GM23248 (cell line): ENCODE measurements around the gene CACHD1. TPM values are rescaled to one million over a fixed set of nuclear protein-coding genes. Genes with fewer than 3 reads are reported as not detected.

Experiments
- DNase-seq: peaks from one replicate; pipeline ENCODE4 v3.0.0-alpha.2; 2015
- H2AFZ ChIP-seq: fragments of 200-600 bp; sonication (generic); 2 replicates; pipeline ENCODE4 v1.6.1; 2016; ENCODE audit warnings: antibody characterized with exemption
- H3F3A ChIP-seq: fragments of 200-600 bp; sonication (generic); 2 replicates; pipeline ENCODE4 v1.6.1; 2016; ENCODE audit warnings: mild to moderate bottlenecking, antibody characterized with exemption, mixed run types; ENCODE audit not compliant: insufficient read depth
- H3K27ac ChIP-seq: fragments of 200-600 bp; sonication (generic); 2 replicates; pipeline ENCODE4 v1.5.1; 2016; ENCODE audit warnings: mild to moderate bottlenecking
- H3K27me3 ChIP-seq: fragments of 200-600 bp; sonication (generic); replicated peaks from 2 replicates; pipeline ENCODE4 v1.6.1; 2016; ENCODE audit warnings: mild to moderate bottlenecking; ENCODE audit not compliant: insufficient read depth
- H3K36me3 ChIP-seq: fragments of 200-600 bp; sonication (generic); 2 replicates; pipeline ENCODE4 v1.6.1; 2016; ENCODE audit warnings: low read depth, mild to moderate bottlenecking
- H3K4me1 ChIP-seq: fragments of 200-600 bp; sonication (generic); 2 replicates; pipeline ENCODE4 v1.6.1; 2016; ENCODE audit warnings: mild to moderate bottlenecking; ENCODE audit not compliant: insufficient read depth
- H3K4me2 ChIP-seq: fragments of 200-600 bp; sonication (generic); one replicate; pipeline ENCODE4 v1.6.1; 2016; ENCODE audit warnings: mild to moderate bottlenecking; ENCODE audit not compliant: unreplicated experiment
- H3K4me3 ChIP-seq: fragments of 200-600 bp; sonication (generic); 2 replicates; pipeline ENCODE4 v1.5.1; 2016; ENCODE audit warnings: mild to moderate bottlenecking
- H3K79me2 ChIP-seq: fragments of 200-600 bp; sonication (generic); 2 replicates; pipeline ENCODE4 v1.6.1; 2016; ENCODE audit warnings: mild to moderate bottlenecking; ENCODE audit not compliant: insufficient read depth
- H3K9ac ChIP-seq: fragments of 200-600 bp; sonication (generic); 2 replicates; pipeline ENCODE4 v1.6.1; 2016; ENCODE audit warnings: mild to moderate bottlenecking
- H3K9me2 ChIP-seq: fragments of 200-600 bp; sonication (generic); 2 replicates; pipeline ENCODE4 v1.6.1; 2016; ENCODE audit warnings: mixed run types, mild to moderate bottlenecking, moderate library complexity; ENCODE audit not compliant: insufficient read depth
- H3K9me3 ChIP-seq: fragments of 200-600 bp; sonication (generic); one replicate; pipeline ENCODE4 v1.6.1; 2017; ENCODE audit warnings: low read depth
- H4K20me1 ChIP-seq: fragments of 200-600 bp; sonication (generic); 2 replicates; pipeline ENCODE4 v1.6.0; 2016; ENCODE audit not compliant: insufficient read depth
- EZH2 ChIP-seq: fragments of 200-600 bp; sonication (generic); IDR thresholded peaks from 2 replicates; pipeline ENCODE4 v1.6.1; 2018; ENCODE audit warnings: antibody characterized with exemption, mild to moderate bottlenecking; ENCODE audit not compliant: insufficient read depth, poor library complexity, severe bottlenecking
- EZH2phosphoT487 ChIP-seq: fragments of 200-600 bp; sonication (generic); IDR thresholded peaks from 2 replicates; pipeline ENCODE4 v1.6.1; 2018; ENCODE audit warnings: antibody characterized with exemption, moderate library complexity, mild to moderate bottlenecking, low read depth; ENCODE audit not compliant: insufficient read depth
- WGBS, 2 experiments: methylation state at CpG; one replicate each; pipeline ENCODE4 v1.1.6; 2015 to 2017; ENCODE audit warnings: low lambda C conversion rate in 2 of 2, low coverage in 1 of 2; ENCODE audit errors: missing lambda C conversion rate in 2 of 2; 5-methylcytosine and 5-hydroxymethylcytosine counted together
- in situ Hi-C: fragments of 300-500 bp; cut with MboI; formaldehyde crosslinking; loops from 2 replicates; pipeline ENCODE4 v1.15.0; 2020
- polyA plus RNA-seq: library from polyadenylated mRNA; unstranded; fragments of >200 nt; fragmentation: Nextera tagmentation; extraction: Ambion mirVana; gene quantifications from 2 replicates; pipeline ENCODE4 v1.2.1, GENCODE V29; 2016
- total RNA-seq: library from RNA; depleted of rRNA; stranded (reverse); fragments of >200 nt; shearing (Covaris generic); gene quantifications from 2 replicates; pipeline ENCODE4 v1.2.3, GENCODE V29; 2014

Gene CACHD1
- total and polyA plus RNA-seq, 2 experiments from 2014 or later = 1.9 to 9.3 TPM

DNA sequence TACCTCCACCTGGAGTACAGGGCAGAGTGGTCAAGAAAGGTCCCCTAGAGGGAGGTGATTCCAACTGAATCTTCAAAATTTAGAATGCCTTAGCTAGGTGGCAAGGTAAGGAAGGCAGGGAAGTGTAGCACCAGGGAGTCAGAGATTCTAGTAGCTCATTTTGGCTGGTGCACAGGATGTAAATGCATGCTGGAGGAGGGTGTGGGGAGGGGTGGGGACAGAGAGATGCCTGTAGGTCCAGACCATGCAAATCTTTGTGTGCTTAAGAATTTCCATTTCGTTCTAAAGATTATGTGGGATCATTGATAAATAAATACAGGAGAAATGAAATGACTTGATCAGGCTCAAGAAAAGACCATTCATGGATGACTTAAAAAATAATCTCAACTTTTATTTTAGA is 11.0 kb upstream of the CACHD1 start:
- TF ChIP-seq EZH2phosphoT487 (no peak), EZH2 (no peak)
- Histone ChIP-seq H3K36me3 (no peaks in the 10 kb centered on the region), H3K79me2 (no peaks in the 10 kb centered on the region), H3K9me2 (no peaks in the 10 kb centered on the region), H4K20me1 (no peaks in the 10 kb centered on the region), H3K4me3 (no peak overlapping the region), H3K9ac (no peak overlapping the region), H3K9me3 (no peaks in the 10 kb centered on the region), H3K27ac (no peak overlapping the region), H3K4me2 (no peak overlapping the region), H2AFZ (no peak overlapping the region), H3K4me1 (no peaks in the 10 kb centered on the region), H3K27me3 (no peaks in the 10 kb centered on the region), H3F3A (no peaks in the 10 kb centered on the region)
- in situ Hi-C loops = no loop called here
- 69 to 74% methylated on average over 1 of the region's 1 CpG for WGBS, 2 experiments
- DNase-seq = no peak

DNA sequence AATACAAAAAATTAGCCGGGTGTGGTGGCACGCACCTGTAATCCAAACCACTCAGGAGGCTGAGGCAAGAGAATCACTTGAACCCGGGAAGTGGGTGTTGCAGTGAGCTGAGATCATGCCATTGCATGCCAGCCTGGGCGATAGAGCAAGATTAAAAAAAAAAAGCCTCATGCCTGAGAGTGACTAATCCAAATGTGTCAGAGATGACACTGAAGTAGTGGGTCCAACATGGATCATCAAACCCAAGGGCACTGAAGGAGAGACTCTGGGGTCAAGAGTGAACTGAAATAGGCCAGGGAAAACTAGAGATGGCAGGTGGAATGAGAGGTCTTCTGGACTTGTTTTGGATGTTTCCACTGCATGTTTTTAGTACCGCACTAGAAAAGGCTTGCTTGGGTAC is 10.2 kb upstream of the CACHD1 start:
- Histone ChIP-seq H3K36me3 (no peaks in the 10 kb centered on the region), H3K9ac (no peak overlapping the region), H3K4me2 (no peak overlapping the region), H3K9me2 (no peaks in the 10 kb centered on the region), H3K79me2 (no peaks in the 10 kb centered on the region), H3K9me3 (no peaks in the 10 kb centered on the region), H3K27me3 (no peaks in the 10 kb centered on the region), H2AFZ (no peak overlapping the region), H3K27ac (no peak overlapping the region), H4K20me1 (no peaks in the 10 kb centered on the region), H3K4me3 (no peak overlapping the region), H3F3A (no peaks in the 10 kb centered on the region), H3K4me1 (no peaks in the 10 kb centered on the region)
- in situ Hi-C loops = no loop called here
- TF ChIP-seq EZH2phosphoT487 (no peak), EZH2 (no peak)
- peak; percentile 44 for DNase-seq
- WGBS, 2 experiments = 55 to 57% methylated on average over 5 of the region's 5 CpGs

GRCh38 chr1:64466033-64466432 is 3.9 kb upstream of the CACHD1 start:
- in situ Hi-C loops = no loop called here
- DNase-seq = no peak
- no peak overlapping the region for H2AFZ ChIP-seq
- H3K9me3 ChIP-seq = no peaks in the 10 kb centered on the region
- 67 to 69% methylated on average over 7 of the region's 7 CpGs for WGBS, 2 experiments
- TF ChIP-seq EZH2phosphoT487 (no peak), EZH2 (no peak)
- no peaks in the 10 kb centered on the region for H3K9me2 ChIP-seq
- H3K36me3 ChIP-seq = no peaks in the 10 kb centered on the region
- H3K4me1 ChIP-seq = no peaks in the 10 kb centered on the region
- H3K27ac ChIP-seq = no peak overlapping the region
- no peak overlapping the region for H3K4me2 ChIP-seq
- no peak overlapping the region for H3K4me3 ChIP-seq
- no peaks in the 10 kb centered on the region for H3F3A ChIP-seq
- no peaks in the 10 kb centered on the region for H4K20me1 ChIP-seq
- H3K9ac ChIP-seq = no peak overlapping the region
- H3K79me2 ChIP-seq = no peaks in the 10 kb centered on the region
- H3K27me3 ChIP-seq = no peaks in the 10 kb centered on the region

DNA sequence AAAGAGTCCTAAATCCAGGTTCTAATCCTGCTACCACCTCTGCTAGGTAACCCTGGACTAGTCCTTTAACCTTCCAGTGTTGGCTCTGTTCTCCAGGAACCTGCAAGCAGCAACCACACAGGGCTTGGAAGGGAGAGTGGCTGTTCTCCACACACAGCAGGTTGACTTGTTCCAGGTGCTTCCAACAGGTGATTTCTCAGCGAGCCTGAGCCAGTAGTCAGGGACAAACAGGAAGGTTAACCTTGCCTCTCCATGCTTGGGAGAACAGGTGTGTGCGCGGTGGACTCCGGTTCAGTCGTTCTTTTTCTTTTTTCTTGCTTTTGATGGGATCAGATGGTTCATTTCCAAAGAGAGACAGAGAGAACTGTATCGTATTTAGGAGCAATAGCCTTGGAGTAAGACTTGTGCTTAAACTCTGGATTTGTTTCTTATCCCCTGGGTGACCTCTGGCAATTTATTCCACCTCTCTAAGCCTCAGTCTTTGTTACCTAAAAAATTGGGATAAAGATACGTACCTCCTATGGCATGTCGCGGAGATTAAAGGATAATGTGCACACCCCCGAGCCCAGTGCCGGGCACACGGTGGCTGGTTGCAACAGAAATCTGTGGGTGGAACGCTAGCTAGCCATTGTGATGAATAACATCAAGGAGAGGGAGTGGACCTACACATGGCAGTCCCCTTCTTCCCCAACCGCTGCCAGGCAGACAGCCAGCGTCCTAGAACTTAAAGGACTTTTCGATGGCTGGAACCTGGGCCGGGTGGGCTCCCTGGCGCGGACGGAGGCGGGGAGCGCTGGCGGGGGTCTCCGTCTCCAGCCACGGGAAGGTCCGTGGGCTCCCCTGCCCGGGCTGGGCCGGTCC is 583 bp upstream of the CACHD1 start:
- no peaks in the 10 kb centered on the region for H3K27me3 ChIP-seq
- peak overlapping the region; percentile 81 for H3K4me3 ChIP-seq
- H3K4me2 ChIP-seq = peak overlapping the region; percentile 86
- DNase-seq = peak; percentile 58
- peak overlapping the region; percentile 61 for H3K9ac ChIP-seq
- TF ChIP-seq EZH2phosphoT487 (no peak), EZH2 (no peak)
- H3K79me2 ChIP-seq = peaks cover 17% of the 10 kb centered on the region
- 0 out of 2 replicates have a peak, but pooled peaks cover 5% of the 10 kb centered on the region for H3K4me1 ChIP-seq
- H2AFZ ChIP-seq = peak overlapping the region; percentile 87
- no peaks in the 10 kb centered on the region for H3K36me3 ChIP-seq
- in situ Hi-C loops = no loop called here
- H3F3A ChIP-seq = no peaks in the 10 kb centered on the region
- H3K9me2 ChIP-seq = no peaks in the 10 kb centered on the region
- 17% methylated on average over 28 of the region's 28 CpGs for WGBS, 2 experiments
- no peaks in the 10 kb centered on the region for H4K20me1 ChIP-seq
- no peak overlapping the region for H3K27ac ChIP-seq
- H3K9me3 ChIP-seq = no peaks in the 10 kb centered on the region
